Tibial nerve (tissue), 3 donors: ENCODE results near the gene ROMO1.

Experiments used
- POLR2A ChIP-seq, 2 donors: fragments of 450-650 bp; IDR thresholded peaks; one replicate each; pipeline ENCODE4 v1.6.1; 2017; ENCODE audit warnings: antibody characterized with exemption in 2 of 2, mild to moderate bottlenecking in 2 of 2, moderate library complexity in 2 of 2
- TF ChIP-seq, protein P1 (sequence below), 5 experiments: fragments of 200-600 bp in 3 of 5; fragments of 450-650 bp in 2 of 5; sonication (generic) in 3 of 5; IDR thresholded peaks; one replicate each; pipeline ENCODE4 v1.5.1; 2016 to 2019; ENCODE audit warnings: antibody characterized with exemption in 5 of 5, mild to moderate bottlenecking in 3 of 5, moderate library complexity in 2 of 5

GRCh38 chr20:35661053-35661452, 38.2 kb upstream of the ROMO1 start:
- TF ChIP-seq POLR2A (IDR thresholded peaks at IDR 0.05): no peak
- TF ChIP-seq, protein P1, sequence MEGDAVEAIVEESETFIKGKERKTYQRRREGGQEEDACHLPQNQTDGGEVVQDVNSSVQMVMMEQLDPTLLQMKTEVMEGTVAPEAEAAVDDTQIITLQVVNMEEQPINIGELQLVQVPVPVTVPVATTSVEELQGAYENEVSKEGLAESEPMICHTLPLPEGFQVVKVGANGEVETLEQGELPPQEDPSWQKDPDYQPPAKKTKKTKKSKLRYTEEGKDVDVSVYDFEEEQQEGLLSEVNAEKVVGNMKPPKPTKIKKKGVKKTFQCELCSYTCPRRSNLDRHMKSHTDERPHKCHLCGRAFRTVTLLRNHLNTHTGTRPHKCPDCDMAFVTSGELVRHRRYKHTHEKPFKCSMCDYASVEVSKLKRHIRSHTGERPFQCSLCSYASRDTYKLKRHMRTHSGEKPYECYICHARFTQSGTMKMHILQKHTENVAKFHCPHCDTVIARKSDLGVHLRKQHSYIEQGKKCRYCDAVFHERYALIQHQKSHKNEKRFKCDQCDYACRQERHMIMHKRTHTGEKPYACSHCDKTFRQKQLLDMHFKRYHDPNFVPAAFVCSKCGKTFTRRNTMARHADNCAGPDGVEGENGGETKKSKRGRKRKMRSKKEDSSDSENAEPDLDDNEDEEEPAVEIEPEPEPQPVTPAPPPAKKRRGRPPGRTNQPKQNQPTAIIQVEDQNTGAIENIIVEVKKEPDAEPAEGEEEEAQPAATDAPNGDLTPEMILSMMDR (IDR thresholded peaks at IDR 0.05): no peak
